Activated CD4-positive, alpha-beta T cell treated with anti-CD3 and anti-CD28 coated beads, Interleukin-10, Interleukin-2, amounts not matched to agents 100 ng/mL and 50 ng/mL, durations not matched to agents 16 hours and 8 hours (primary cell): ENCODE measurements around the gene RAB44.

Experiments used
- DNase-seq: peaks from one replicate; pipeline ENCODE4 v3.0.0-alpha.2; 2020

The RAB44 gene

DNA sequence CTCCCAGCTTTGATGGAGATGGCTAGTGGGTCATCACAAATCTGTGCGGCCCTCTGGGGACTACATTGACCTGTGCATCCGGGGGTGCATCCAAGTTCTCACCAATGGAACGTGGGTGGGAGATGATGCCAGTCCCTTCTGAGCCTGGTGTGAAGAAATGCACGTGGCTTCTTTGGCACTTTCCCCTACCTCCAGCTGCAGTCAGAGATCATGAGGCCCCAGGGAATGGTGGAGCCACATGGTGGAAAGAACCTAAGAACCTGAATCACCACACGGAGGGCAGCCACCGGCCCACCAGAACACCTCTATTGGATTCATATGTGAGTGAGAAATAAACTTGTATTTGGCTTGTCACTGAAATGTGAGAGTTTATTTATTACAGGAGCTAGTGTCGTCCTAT, 29.0 kb upstream of the RAB44 start:
- no peak for DNase-seq

DNA sequence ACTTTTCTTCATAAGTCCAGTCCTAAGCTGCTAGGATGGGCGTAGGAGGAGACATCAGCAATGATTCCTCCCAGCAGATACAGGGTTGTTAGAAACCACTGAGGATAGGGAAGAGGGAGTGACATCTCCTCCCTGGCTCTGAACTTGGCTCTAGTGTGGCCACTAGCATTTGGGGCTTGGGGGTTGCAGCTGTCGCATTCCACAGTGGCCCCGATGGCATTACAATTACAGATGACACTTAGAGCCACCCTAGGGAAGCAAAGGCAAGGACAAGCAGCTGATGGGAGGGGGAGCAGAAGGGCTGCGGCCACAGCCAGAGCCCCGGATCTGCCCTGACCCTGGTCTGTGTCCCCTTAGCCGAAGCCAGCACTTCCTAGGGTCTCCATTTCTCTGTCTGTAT, 28.6 kb upstream of the RAB44 start:
- no peak for DNase-seq

DNA sequence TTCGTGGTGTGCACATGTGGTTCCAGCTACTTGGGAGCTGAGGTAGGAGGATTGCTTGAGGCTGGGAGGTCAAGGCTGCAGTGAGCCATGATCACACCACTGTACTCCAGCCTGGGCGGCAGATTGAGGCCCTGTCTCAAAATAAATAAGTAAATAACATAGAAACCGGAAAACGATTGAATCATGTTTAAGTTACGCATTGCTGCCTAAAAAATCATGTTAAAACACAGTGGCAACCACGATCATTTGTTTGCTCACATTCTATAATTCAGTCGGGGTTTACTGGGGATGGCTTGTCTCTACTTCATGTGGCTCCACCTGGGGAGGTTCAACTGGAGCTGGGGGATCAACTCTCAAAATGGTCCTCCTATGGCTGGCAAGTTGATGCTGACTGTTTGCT, 27.4 kb upstream of the RAB44 start:
- no peak for DNase-seq

DNA sequence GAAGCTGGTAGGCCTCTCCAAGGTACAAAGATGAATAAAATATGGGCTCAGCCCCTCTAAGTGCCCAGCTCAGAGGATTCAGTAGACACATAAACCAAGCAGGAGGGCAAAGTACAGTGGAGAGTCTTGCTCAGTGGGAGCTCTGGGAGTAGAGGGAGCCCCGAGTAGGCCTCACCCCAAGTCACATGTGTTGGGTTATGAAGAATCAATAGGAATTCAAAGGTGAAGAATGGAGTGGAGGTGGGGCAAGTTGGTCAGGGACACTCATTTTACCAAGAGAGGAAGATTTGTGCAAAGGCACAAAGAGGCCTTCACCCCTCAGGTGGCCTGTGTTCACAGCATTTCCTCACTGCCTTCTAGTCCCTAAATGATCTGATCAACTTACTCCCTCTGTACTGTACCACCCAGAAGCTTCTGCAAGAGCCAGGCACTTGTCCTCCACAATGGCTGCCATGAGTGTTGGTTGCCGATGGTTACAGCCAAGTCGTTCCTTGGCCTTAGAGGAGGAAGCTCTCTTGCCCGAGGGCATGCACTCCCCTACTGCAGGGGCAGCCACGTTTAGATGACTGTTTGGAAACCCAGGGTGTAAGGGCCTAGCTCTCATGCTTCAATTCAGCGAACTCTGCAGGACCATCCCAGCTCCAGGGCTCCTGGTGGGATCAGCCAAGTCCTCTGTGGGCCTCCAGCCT, 25.8 kb upstream of the RAB44 start:
- DNase-seq: no peak

DNA sequence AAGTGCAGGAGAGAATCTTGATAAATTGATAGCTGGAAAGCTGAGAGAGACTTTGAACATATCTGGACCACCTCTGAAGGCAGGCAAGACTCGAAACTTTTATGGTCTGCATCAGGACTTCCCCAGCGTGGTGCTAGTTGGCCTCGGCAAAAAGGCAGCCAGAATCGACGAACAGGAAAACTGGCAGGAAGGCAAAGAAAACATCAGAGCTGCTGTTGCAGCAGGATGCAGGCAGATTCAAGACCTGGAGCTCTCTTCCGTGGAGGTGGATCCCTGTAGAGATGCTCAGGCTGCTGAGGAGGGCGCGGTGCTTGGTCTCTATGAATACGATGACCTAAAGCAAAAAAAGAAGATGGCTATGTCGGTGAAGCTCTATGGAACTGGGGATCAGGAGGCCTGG, 23.7 kb upstream of the RAB44 start:
- no peak for DNase-seq

DNA sequence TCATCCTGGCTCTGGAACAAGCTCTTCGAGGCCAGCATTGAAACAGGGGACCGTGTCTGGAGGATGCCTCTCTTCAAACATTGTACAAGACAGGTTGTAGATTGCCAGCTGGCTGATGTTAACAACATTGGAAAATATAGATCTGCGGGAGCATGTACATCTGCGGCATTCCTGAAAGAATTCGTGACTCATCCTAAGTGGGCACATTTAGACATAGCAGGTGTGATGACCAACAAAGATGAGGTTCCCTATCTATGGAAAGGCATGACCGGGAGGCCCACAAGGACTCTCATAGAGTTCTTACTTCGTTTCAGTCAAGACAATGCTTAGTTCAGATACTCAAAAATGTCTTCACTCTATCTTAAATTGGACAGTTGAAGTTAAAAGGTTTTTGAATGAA, 22.7 kb upstream of the RAB44 start:
- no peak for DNase-seq

DNA sequence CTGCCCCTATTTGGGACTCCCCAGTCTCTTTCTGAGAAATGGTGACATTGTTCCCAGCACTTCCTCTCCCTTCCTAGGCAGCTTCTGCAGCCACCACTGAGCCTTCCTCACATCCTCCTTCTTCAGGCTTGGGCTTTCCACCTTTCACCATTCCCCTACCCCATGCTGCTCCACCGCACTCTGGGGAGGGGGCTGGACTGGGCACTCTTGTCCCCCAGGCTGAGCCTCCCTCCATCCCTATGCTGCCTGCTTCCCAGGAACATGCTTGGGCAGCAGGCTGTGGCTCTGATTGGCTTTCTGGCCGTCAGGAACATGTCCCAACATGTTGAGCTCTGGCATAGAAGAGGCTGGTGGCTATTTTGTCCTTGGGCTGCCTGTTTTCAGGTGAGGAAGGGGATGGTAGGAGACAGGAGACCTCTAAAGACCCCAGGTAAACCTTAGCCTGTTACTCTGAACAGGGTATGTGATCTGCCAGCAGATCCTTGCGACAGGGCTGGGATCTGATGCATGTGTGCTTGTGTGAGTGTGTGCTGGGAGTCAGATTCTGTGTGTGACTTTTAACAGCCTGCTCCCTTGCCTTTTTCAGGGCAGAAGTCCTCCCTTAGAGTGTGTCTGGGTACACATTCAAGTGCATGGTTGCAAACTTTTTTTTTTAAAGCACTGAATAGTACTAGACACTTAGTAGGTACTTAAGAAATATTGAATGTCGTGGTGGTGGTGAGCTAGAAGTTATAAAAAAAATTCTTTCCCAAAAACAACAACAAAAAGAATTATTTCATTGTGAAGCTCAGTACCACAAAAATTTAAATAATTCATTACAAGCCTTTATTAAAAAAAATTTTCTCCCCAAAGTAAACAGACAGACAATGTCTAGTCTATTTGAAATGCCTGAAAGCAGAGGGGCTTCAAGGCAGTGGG, 21.2 kb upstream of the RAB44 start:
- DNase-seq: peak; percentile 32

DNA sequence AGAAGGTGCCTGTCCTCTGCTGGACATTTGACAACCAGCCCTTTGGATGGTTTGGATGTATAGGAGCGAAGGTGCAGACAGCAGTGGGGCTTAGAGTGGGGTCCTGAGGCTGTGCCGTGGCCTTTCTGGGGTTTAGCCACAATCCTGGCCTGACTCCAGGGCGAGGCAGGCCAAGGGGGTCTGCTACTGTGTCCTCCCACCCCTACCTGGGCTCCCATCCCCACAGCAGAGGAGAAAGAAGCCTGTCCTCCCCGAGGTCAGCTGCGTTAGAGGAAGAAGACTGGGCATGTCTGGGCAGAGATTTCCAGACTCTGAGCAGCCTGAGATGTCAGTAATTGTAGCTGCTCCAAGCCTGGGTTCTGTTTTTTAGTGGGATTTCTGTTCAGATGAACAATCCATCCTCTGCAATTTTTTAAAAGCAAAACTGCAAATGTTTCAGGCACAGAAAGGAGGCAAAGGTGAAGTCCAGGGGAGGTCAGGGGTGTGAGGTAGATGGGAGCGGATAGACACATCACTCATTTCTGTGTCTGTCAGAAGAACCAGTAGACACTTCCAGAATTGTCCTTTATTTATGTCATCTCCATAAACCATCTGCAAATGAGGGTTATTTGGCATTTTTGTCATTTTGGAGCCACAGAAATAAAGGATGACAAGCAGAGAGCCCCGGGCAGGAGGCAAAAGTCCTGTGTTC, 20.4 kb upstream of the RAB44 start:
- no peak for DNase-seq

DNA sequence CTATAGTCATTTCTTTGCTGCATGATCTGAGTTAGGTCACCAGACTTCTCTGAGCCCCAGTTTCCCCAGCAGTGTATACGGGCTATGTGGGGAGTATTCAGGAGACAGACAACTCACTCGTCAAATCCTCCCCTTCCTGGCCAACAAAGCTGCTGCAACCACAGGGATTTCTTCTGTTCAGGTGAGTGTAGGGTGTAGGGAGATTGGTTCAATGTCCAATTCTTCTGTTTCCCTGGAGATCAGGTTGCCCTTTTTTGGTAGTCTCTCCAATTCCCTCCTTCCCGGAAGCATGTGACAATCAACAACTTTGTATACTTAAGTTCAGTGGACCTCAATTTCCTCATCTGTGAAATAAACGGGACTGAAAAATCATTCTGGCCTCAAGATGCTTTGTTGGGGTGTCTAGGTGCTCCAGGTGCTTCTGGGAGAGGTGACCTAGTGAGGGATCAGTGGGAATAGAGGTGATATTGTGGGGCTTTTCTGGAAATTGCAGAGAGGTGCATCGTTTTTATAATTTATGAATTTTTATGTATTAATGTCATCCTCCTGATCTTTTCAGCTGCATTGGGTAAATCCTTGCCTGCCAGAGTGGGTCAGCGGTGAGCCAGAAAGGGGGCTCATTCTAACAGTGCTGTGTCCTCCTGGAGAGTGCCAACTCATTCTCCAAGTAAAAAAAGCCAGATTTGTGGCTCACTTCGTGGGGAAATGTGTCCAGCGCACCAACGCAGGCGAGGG, 19.7 kb upstream of the RAB44 start:
- no peak for DNase-seq

DNA sequence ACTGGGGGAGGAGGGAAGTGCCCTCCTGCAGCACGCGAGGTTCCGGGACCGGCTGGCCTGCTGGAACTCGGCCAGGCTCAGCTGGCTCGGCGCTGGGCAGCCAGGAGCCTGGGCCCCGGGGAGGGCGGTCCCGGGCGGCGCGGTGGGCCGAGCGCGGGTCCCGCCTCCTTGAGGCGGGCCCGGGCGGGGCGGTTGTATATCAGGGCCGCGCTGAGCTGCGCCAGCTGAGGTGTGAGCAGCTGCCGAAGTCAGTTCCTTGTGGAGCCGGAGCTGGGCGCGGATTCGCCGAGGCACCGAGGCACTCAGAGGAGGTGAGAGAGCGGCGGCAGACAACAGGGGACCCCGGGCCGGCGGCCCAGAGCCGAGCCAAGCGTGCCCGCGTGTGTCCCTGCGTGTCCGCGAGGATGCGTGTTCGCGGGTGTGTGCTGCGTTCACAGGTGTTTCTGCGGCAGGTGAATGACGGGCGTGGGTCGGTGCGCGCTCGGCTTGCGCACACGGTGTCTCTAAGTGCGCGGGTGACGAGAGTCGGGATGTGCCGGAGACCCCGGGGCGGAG, 19.1 kb upstream of the RAB44 start, which contains the start of gene CDKN1A:
Gene CDKN1A, plus strand, starts transcription at position 227 of the 555 bp plus-strand sequence. CDS start 5,388 bp downstream, outside the sequence.
- peak; percentile 91 for DNase-seq

DNA sequence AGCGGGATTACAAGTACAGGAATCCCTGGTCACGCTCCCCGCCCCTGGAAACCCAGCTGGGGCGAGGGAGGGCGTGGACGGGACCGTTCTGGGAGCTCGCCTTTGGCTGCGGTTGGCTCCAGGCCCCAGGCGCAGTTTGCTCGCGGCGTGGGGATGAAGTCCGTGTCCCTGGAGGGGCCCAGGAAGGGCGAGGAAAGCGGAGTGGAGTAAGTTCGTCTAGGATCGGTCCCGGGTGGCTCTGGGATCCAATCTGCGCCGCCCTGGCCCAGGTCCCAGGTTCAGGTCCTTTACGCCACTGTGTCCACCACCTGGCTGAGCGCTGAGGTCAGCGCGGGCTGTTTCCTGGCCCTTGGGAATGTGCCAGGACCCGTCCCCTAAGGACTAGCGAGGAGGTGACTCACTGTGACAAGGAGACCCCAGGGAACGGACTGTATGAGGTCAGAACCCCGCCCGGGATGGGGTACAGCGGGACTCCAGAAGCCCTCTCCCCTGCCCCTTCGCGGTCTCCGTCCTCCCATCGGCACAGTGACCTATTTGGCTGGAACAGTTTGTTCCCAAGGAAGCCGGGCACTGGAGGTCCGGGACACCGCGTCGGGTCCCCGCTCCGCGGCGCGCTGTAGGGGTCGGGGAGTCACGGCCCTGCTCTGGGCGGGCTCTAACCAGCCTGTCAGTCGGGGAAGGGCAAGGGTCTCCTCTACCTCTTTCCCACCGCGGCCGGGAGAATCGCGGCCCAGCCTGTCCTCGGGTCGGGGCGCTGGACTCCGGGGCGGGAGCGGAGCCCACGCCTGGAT, 18.4 kb upstream of the RAB44 start:
- DNase-seq: peak; percentile 30

DNA sequence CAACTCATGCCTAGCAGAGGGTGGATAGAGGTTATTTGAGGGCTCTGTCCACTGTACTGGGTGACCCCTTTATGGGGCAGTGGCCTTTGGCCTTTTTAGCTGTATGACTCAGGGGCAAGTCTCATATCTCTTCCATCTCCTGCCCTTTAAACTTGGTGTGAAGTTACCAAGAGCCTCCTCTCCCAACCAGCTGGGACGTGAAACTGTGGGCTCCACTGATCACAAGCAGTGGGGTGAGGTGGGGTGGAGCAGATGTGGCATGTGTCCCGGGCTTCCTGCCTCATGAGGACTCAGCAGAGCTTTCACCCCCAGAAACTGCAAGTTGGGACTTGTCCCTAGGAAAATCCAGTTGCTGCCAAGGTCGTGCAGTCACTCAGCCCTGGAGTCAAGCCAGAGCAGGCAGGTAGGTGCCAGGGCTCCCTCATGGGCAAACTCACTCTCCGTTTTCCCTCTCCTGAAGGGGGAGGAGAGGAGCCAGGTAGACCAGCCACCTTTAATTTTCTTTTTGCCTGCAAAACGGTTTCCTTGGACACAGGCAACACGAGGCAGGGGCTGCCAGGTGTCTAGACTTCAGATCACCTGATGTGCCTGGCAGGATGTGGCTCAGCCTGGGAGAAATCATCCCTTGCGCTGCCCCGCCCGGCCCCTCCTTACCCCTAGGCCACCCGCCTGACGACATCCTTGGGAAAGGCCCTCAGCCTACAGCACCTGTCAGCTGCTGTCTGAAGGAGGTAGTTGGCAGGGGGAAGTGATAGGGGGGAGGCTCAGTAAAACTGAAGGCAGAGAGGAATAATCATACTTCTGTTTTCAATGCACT, 15.1 kb upstream of the RAB44 start:
- DNase-seq: peak; percentile 76

DNA sequence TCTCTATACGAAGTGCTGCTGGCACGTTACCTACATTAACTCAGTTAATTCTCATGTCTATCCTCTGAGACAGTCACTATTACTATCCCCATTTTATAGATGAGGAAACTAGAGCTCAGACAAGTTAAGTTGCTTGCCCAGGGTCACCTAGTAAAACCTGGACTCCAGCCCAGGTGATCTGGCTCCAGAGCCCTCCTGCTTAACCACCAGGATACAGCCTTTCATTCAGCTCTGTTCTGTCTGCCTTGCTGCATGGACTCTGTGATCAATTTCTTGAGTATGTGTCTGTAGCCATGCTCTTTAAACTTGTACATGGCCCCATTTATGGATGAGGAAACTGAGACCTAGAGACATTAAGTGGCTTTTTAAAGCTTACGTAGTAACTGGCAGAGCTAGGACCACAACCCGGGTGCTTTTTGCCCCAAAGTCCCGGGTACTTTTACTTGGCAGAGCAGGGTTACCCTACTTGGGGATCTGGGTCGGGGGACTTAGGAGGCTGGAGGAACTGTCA, 14.4 kb upstream of the RAB44 start:
- no peak for DNase-seq

DNA sequence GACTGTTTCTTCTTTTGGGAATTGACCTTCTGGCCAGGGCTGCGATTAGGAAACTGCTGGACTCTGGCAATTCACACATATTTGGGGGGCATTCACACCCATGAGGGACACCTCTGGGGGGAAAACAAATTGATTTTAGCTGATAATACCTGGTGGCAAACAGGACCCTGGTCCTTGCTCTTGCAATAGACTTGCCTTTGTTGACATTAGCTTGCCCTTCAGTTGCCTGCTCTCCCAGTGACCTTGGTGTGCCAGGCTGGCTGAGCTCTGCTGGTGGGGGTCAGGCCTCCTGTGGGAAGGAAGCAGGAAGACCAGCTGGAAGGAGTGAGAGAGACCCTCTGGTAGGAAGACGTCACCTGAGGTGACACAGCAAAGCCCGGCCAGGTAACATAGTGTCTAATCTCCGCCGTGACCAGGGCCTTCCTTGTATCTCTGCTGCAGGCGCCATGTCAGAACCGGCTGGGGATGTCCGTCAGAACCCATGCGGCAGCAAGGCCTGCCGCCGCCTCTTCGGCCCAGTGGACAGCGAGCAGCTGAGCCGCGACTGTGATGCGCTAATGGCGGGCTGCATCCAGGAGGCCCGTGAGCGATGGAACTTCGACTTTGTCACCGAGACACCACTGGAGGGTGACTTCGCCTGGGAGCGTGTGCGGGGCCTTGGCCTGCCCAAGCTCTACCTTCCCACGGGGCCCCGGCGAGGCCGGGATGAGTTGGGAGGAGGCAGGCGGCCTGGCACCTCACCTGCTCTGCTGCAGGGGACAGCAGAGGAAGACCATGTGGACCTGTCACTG, 13.8 kb upstream of the RAB44 start:
- no peak for DNase-seq

DNA sequence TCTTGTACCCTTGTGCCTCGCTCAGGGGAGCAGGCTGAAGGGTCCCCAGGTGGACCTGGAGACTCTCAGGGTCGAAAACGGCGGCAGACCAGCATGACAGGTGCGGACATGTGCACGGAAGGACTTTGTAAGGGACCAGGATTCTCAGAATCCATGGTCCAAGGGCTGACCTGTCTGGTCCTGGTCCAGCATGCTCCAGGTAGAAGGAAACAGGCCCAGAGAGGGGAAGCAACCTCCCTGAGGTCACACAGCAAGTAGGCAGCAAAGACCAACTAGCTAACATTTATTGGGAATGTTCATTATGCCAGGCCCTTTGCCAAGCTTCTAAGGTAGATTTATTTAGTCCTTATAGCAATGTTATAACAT, 13.2 kb upstream of the RAB44 start:
- no peak for DNase-seq

DNA sequence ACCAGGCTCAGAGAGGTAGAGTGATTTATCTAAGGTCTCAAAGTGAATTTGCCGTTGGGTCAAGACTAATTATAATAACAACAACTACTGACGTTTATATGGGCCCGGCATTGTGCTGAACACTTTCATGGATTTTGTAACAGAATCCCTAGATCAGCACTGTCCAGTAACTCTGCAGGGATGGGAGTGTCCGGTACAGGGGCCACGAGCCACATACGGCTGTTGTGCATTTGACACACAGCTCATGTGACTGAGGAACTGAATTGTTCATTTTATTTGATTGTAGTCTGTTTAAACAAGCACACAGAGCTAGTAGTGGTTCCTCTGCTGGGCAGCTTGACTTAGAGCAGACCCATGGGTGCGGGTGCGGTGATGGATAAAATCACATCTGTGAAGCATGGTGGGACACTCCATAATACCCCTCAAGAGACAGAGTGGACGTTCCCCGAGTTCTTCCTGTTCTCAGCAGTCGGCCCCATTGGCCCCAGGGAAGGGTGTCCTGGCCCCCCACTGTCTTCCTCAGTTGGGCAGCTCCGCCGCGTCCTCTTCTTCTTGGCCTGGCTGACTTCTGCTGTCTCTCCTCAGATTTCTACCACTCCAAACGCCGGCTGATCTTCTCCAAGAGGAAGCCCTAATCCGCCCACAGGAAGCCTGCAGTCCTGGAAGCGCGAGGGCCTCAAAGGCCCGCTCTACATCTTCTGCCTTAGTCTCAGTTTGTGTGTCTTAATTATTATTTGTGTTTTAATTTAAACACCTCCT, 12.3 kb upstream of the RAB44 start:
- DNase-seq: no peak

DNA sequence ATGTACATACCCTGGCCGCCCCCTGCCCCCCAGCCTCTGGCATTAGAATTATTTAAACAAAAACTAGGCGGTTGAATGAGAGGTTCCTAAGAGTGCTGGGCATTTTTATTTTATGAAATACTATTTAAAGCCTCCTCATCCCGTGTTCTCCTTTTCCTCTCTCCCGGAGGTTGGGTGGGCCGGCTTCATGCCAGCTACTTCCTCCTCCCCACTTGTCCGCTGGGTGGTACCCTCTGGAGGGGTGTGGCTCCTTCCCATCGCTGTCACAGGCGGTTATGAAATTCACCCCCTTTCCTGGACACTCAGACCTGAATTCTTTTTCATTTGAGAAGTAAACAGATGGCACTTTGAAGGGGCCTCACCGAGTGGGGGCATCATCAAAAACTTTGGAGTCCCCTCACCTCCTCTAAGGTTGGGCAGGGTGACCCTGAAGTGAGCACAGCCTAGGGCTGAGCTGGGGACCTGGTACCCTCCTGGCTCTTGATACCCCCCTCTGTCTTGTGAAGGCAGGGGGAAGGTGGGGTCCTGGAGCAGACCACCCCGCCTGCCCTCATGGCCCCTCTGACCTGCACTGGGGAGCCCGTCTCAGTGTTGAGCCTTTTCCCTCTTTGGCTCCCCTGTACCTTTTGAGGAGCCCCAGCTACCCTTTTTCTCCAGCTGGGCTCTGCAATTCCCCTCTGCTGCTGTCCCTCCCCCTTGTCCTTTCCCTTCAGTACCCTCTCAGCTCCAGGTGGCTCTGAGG, 11.5 kb upstream of the RAB44 start:
- DNase-seq: no peak
